PC-9 (cell line): ENCODE data around the gene HEATR9. TPM values are rescaled to one million over a fixed set of nuclear protein-coding genes. Genes with fewer than 3 reads are reported as not detected.
A peak's percentile ranks its signal among the peaks of the same experiment; 100 is the strongest.
"Not testable (repeated sequence)": the region's sequence is repeated elsewhere in the genome, so short reads cannot be mapped to it uniquely, and the experiment has no call there.

ENCODE experiments used
- BruUV-seq: library from RNA; stranded (reverse); fragments of 400-500 nt; replicated peaks from 2 replicates; lab custom pipeline; 2021; lab: Mats Ljungman, UMichigan
- CTCF ChIA-PET: fragments of 300-600 bp; sonication (Branson Sonifier 250); formaldehyde crosslinking; loops from one replicate; lab custom pipeline; 2022; ENCODE audit warnings: antibody characterized with exemption; lab: Charles Lee
- POLR2A ChIA-PET: fragments of 300-600 bp; sonication (Branson Sonifier 250); formaldehyde crosslinking; loops from one replicate; lab custom pipeline; 2022; ENCODE audit warnings: antibody characterized with exemption; ENCODE audit not compliant: unreplicated experiment; lab: Charles Lee
- DNase-seq, 2 experiments: peaks; one replicate each; pipeline versions ENCODE4 v3.0.0 to v3.0.0-alpha.2; 2015 to 2022; ENCODE audit warnings: mixed read lengths in 1 of 2
- H2AFZ ChIP-seq: fragments of 200-600 bp; sonication (generic); 2 replicates; pipeline ENCODE4 v1.8.1; 2017; ENCODE audit warnings: antibody characterized with exemption
- H3F3A ChIP-seq: fragments of 200-600 bp; sonication (generic); 2 replicates; pipeline ENCODE4 v1.8.1; 2017; ENCODE audit warnings: antibody characterized with exemption, mild to moderate bottlenecking, low read depth; ENCODE audit not compliant: insufficient read depth
- H3K27ac ChIP-seq: fragments of 200-600 bp; sonication (generic); 2 replicates; pipeline ENCODE4 v1.6.1; 2016; ENCODE audit warnings: mixed run types
- H3K27me3 ChIP-seq: fragments of 200-600 bp; sonication (generic); 2 replicates; pipeline ENCODE4 v1.6.1; 2016; ENCODE audit warnings: low read depth, mixed run types; ENCODE audit not compliant: insufficient read depth
- H3K36me3 ChIP-seq: fragments of 200-600 bp; sonication (generic); 2 replicates; pipeline ENCODE4 v1.6.1; 2016; ENCODE audit warnings: low read depth, mixed run types
- H3K4me1 ChIP-seq: fragments of 200-600 bp; sonication (generic); replicated peaks from 2 replicates; pipeline ENCODE4 v1.6.1; 2016; ENCODE audit warnings: mixed run types; ENCODE audit not compliant: insufficient read depth
- H3K4me2 ChIP-seq: fragments of 200-600 bp; sonication (generic); 2 replicates; pipeline ENCODE4 v1.6.1; 2017; ENCODE audit warnings: mixed run types
- H3K4me3 ChIP-seq: fragments of 200-600 bp; sonication (generic); 2 replicates; pipeline ENCODE4 v1.6.1; 2016; ENCODE audit warnings: mixed run types
- H3K79me2 ChIP-seq: fragments of 200-600 bp; sonication (generic); 2 replicates; pipeline ENCODE4 v1.6.1; 2017; ENCODE audit warnings: low read depth, mixed run types
- H3K9me2 ChIP-seq: fragments of 200-600 bp; sonication (generic); 2 replicates; pipeline ENCODE4 v1.8.1; 2017; ENCODE audit warnings: mild to moderate bottlenecking; ENCODE audit not compliant: insufficient read depth
- H3K9me3 ChIP-seq: fragments of 200-600 bp; sonication (generic); 2 replicates; pipeline ENCODE4 v1.8.1; 2016; ENCODE audit warnings: low read depth; ENCODE audit not compliant: insufficient read depth
- H4K20me1 ChIP-seq: fragments of 200-600 bp; sonication (generic); 2 replicates; pipeline ENCODE4 v1.8.1; 2017; ENCODE audit not compliant: insufficient read depth
- EZH2 ChIP-seq: fragments of 200-600 bp; sonication (generic); IDR thresholded peaks from 2 replicates; pipeline ENCODE4 v1.8.0; 2017; ENCODE audit warnings: antibody characterized with exemption, low read depth
- intact Hi-C: fragments of 100-400 bp; cut with micrococcal nuclease; formaldehyde crosslinking; loops from one replicate; pipeline ENCODE4 v1.10.0; 2022; ENCODE audit not compliant: unreplicated experiment
- total RNA-seq: library from RNA; stranded (reverse); gene quantifications from 2 replicates; pipeline ENCODE4 v1.2.3, GENCODE V29; 2021
- TF ChIP-seq, protein P1 (sequence below): fragments of 200-600 bp; sonication (generic); conservative IDR thresholded peaks from 2 replicates; pipeline ENCODE4 v1.6.1; 2017; ENCODE audit warnings: mixed run types, antibody characterized with exemption, mild to moderate bottlenecking, moderate library complexity

Gene HEATR9
- total RNA-seq, 1 experiment from 2014 or later = not detected

DNA sequence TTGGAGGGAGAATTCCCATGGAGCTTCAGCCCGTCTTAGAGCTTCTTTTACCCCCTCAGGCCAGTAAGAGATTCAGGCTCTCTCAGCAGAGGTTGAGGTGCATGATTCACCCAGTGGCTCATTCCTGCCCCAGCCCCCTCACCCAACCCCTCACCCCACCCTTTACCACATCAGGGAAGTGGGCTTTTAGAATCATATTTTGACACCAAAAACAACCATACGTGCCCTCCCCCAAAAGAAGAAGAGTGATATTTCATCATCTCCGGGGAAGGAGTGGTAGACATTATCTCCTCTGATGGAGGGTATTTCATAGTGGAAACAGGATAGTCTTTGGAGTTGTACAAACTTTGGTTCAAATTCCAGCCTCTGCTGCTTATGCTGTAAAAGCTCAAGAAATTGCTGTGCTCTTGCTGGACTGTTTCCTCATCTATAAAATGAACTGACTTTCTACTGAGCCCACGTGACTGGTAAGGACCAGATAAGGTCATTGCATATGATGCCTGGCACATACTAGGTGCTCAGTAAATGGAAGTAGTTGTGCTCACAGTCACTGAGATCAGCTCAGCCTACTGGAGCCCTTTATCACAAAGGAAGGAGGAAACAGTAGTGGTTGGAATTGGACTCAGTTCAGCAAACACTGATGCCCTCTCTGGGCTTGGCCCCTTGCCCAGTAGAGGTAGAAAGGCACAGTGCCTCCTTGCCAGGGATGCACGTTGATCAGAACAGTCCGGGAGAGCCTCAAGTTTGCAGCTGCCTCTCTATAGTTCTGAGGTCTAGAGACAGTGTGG, 29.8 kb upstream of the HEATR9 start:
- POLR2A ChIA-PET = interaction anchor here (0.7 kb wide), 2 partner anchors 14 to 16 kb away, joined by 4 to 5 read pairs; no protein-coding TSS in a partner anchor
- intact Hi-C loops = no loop called here
- Histone ChIP-seq H3K9me3 (no peaks in the 10 kb centered on the region), H3K4me1 (no peaks in the 10 kb centered on the region), H3K27me3 (no peaks in the 10 kb centered on the region), H4K20me1 (no peaks in the 10 kb centered on the region), H3K9me2 (no peaks in the 10 kb centered on the region), H3K4me2 (no peak overlapping the region), H3K36me3 (no peaks in the 10 kb centered on the region), H2AFZ (no peak overlapping the region), H3K4me3 (no peak overlapping the region), H3K79me2 (no peaks in the 10 kb centered on the region), H3K27ac (no peak overlapping the region), H3F3A (no peaks in the 10 kb centered on the region)
- CTCF ChIA-PET = interaction anchor here (0.7 kb wide), 1 partner anchor 135 kb away, joined by 3 read pairs; no protein-coding TSS in a partner anchor
- DNase-seq = peak in 1 of 2 experiments; percentile 31
- BruUV-seq = no TSS peak
- TF ChIP-seq, protein P1, sequence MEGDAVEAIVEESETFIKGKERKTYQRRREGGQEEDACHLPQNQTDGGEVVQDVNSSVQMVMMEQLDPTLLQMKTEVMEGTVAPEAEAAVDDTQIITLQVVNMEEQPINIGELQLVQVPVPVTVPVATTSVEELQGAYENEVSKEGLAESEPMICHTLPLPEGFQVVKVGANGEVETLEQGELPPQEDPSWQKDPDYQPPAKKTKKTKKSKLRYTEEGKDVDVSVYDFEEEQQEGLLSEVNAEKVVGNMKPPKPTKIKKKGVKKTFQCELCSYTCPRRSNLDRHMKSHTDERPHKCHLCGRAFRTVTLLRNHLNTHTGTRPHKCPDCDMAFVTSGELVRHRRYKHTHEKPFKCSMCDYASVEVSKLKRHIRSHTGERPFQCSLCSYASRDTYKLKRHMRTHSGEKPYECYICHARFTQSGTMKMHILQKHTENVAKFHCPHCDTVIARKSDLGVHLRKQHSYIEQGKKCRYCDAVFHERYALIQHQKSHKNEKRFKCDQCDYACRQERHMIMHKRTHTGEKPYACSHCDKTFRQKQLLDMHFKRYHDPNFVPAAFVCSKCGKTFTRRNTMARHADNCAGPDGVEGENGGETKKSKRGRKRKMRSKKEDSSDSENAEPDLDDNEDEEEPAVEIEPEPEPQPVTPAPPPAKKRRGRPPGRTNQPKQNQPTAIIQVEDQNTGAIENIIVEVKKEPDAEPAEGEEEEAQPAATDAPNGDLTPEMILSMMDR = no peak
- no peak for TF ChIP-seq EZH2

GRCh38 chr17:35897772-35898171, 29.1 kb upstream of the HEATR9 start:
- H3K79me2 ChIP-seq, H3K27me3 ChIP-seq, BruUV-seq, H2AFZ ChIP-seq, H3K4me1 ChIP-seq, DNase-seq, H3K9me3 ChIP-seq, H3K9me2 ChIP-seq, H3K36me3 ChIP-seq, H3K4me2 ChIP-seq, H3K4me3 ChIP-seq, intact Hi-C loops, CTCF ChIA-PET, H4K20me1 ChIP-seq, H3K27ac ChIP-seq, H3F3A ChIP-seq: not testable (repeated sequence)
- POLR2A ChIA-PET = interaction anchor here (0.7 kb wide), 2 partner anchors 15 kb away, joined by 4 to 5 read pairs; no protein-coding TSS in a partner anchor

GRCh38 chr17:35895636-35896587, 27.2 kb upstream of the HEATR9 start:
- H3K27ac ChIP-seq = no peak overlapping the region
- no peaks in the 10 kb centered on the region for H3K27me3 ChIP-seq
- no peaks in the 10 kb centered on the region for H3K9me2 ChIP-seq
- H4K20me1 ChIP-seq = no peaks in the 10 kb centered on the region
- H3K4me2 ChIP-seq = no peak overlapping the region
- BruUV-seq = no TSS peak
- no peaks in the 10 kb centered on the region for H3K9me3 ChIP-seq
- H3K4me3 ChIP-seq = no peak overlapping the region
- CTCF ChIA-PET = no interaction called here
- no peak for DNase-seq
- H3K79me2 ChIP-seq = no peaks in the 10 kb centered on the region
- H2AFZ ChIP-seq = no peak overlapping the region
- intact Hi-C loops = no loop called here
- H3K4me1 ChIP-seq = no peaks in the 10 kb centered on the region
- POLR2A ChIA-PET = no interaction called here
- TF ChIP-seq, protein P1 = no peak
- no peak for TF ChIP-seq EZH2
- no peaks in the 10 kb centered on the region for H3K36me3 ChIP-seq
- no peaks in the 10 kb centered on the region for H3F3A ChIP-seq
